Omental fat pad (tissue), 4 donors: Measurements from ENCODE around the gene GRM8. TPM values are rescaled to one million over a fixed set of nuclear protein-coding genes. Genes with fewer than 3 reads are reported as not detected.

Source experiments
- ATAC-seq: fragments of 150-250 bp; one replicate; pipeline ENCODE4 v1.9.1; 2016; ENCODE audit warnings: mild to moderate bottlenecking, moderate library complexity; ENCODE audit not compliant: low FRiP score
- DNase-seq: peaks from one replicate; pipeline ENCODE4 v3.0.0-alpha.2; 2019; ENCODE audit warnings: low spot score
- CTCF ChIP-seq, 3 donors: fragments of 450-650 bp; IDR thresholded peaks; one replicate each; pipeline ENCODE4 v1.5.1; 2016 to 2017; ENCODE audit warnings: antibody characterized with exemption in 3 of 3, mild to moderate bottlenecking in 3 of 3, moderate library complexity in 2 of 3
- total RNA-seq, 4 donors: library from RNA; depleted of rRNA; stranded (reverse); fragments of >200 nt; gene quantifications; one replicate each; pipeline ENCODE4 v1.1.0, GENCODE V29; 2016

GRM8 gene
- total RNA-seq, 4 donors from 2014 or later, result not detected

GRCh38 chr7:126723966-126724544 lies 528.7 kb downstream of the GRM8 start:
- DNase-seq (no peak), ATAC-seq (no peak)

DNA sequence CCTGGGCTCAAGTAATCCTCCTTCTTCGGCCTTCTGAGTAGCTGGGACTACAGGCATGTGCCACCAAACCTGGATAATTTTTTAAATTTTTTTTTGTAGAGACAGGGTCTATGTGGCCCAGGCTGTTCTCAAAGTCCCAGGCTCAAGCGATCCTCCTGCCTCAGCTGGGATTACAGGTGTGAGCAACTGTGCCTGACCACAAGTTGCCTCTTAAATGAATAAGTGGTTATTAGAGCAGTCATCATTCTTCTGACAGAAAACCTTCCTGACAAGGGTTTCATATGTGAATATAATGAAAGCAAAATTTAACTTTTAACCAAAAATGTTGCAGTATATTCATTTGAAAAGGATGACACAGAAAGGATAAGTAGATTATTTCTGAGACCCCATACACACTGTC lies 532.5 kb downstream of the GRM8 start:
- DNase-seq (no peak), ATAC-seq (no peak)
- TF ChIP-seq CTCF (IDR thresholded peaks at IDR 0.05), result no peak

More at GRCh38 chr7:126723966-126724544, 528.7 kb downstream of the GRM8 start:
- TF ChIP-seq CTCF (IDR thresholded peaks at IDR 0.05), result no peak

DNA sequence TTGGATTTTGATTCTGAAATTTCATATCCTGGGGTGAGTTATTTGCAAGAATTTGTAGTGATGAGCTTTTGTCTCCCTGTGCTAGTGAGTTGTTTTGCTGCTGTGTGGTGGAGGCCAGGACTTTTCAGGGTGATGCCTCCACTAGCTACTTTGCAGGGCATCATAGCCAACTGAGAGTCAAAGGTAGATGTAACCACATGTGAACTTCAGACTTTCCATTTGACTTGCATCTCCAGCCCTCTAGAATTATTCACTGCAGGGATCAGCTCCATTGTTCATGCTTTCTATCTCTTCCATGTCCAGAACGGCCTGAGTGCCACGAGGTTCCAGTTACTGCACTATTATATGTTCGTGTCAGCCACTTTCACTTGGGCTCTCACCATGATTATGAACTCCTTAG lies 534.3 kb downstream of the GRM8 start:
- DNase-seq (no peak), ATAC-seq (no peak)
- TF ChIP-seq CTCF (IDR thresholded peaks at IDR 0.05), result no peak

- TF ChIP-seq CTCF (IDR thresholded peaks at IDR 0.05), result no peak
- DNase-seq (no peak), ATAC-seq (no peak)
Measured at GRCh38 chr7:126716321-126716720, 536.4 kb downstream of the GRM8 start.

DNA sequence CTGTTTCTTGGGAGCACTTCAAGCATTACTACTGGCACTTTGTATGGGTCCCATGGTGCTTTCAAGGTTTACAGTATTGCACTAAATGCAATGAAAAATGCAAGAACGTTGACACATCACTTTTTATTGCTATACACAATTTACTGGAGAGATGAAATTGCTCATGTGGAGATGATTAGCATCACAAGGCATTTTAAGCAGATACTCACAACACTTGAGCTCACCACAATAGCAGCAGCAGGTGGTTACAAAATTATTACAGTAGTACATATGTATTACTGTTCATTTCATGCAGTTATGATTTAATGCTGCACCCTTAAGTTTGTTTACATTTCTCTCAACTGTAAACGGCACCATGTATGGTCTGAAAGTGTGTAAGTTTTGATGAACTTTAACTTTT lies 537.7 kb downstream of the GRM8 start:
- no peak for TF ChIP-seq CTCF (IDR thresholded peaks at IDR 0.05)
- ATAC-seq, result no peak
- no peak for DNase-seq

GRCh38 chr7:126702242-126703016 lies 550.3 kb downstream of the GRM8 start:
- DNase-seq (no peak), ATAC-seq (no peak)
- TF ChIP-seq CTCF (IDR thresholded peaks at IDR 0.05), result no peak
